Activated T-helper 1 cell treated with anti-CD3 and anti-CD28 coated beads, Interleukin-12 subunit alpha, Interleukin-12 subunit beta, Interleukin-2, Interleukin-4 antibody, amounts not matched to agents 30 ng/mL and 10 ng/mL and 1 ng/mL, durations not matched to agents 14 hours and 24 hours and 36 hours (primary cell): ENCODE measurements around the gene OPA3. TPM values are rescaled to one million over a fixed set of nuclear protein-coding genes. Genes with fewer than 3 reads are reported as not detected.
"Not testable (repeated sequence)": the region's sequence is repeated elsewhere in the genome, so short reads cannot be mapped to it uniquely, and the experiment has no call there.

Experiments used
- DNase-seq: peaks from one replicate; pipeline ENCODE4 v3.0.0; 2021; ENCODE audit warnings: low spot score
- H3K27ac Mint-ChIP-seq: one replicate; pipeline ENCODE4 v1.8.0; 2021; ENCODE audit warnings: mild to moderate bottlenecking, mixed read lengths
- H3K27me3 Mint-ChIP-seq: one replicate; pipeline ENCODE4 v1.8.0; 2022; ENCODE audit warnings: mild to moderate bottlenecking, moderate library complexity, mixed read lengths; ENCODE audit not compliant: insufficient read depth
- H3K36me3 Mint-ChIP-seq: one replicate; pipeline ENCODE4 v1.8.0; 2021; ENCODE audit warnings: low read depth, mixed read lengths
- H3K4me1 Mint-ChIP-seq: one replicate; pipeline ENCODE4 v1.8.0; 2021; ENCODE audit warnings: low read depth, mixed read lengths
- H3K4me3 Mint-ChIP-seq: one replicate; pipeline ENCODE4 v1.8.0; 2021; ENCODE audit warnings: mild to moderate bottlenecking, moderate library complexity, mixed read lengths
- H3K9me3 Mint-ChIP-seq: one replicate; pipeline ENCODE4 v1.8.0; 2021; ENCODE audit warnings: mixed read lengths
- intact Hi-C: fragments of 100-400 bp; cut with micrococcal nuclease; formaldehyde crosslinking; loops from one replicate; pipeline ENCODE4 v1.15.1; 2024
- total RNA-seq: library from RNA; stranded (reverse); gene quantifications from 2 replicates; pipeline ENCODE4 v1.2.3, GENCODE V29; 2022

Gene OPA3
- total RNA-seq, 1 donor from 2014 or later = 12.1 TPM

- H3K4me1 Mint-ChIP-seq = peaks cover 10% of the 10 kb centered on the region
- H3K27ac Mint-ChIP-seq = no peak overlapping the region
- no peak for DNase-seq
- peaks cover 39% of the 10 kb centered on the region for H3K36me3 Mint-ChIP-seq
- H3K4me3 Mint-ChIP-seq = no peak overlapping the region
- no peaks in the 10 kb centered on the region for H3K9me3 Mint-ChIP-seq
- intact Hi-C loops = loop anchor here (2.0 kb wide), 1 partner anchor 171 kb away; the partner anchor contains the start of gene QPCTL
- no peaks in the 10 kb centered on the region for H3K27me3 Mint-ChIP-seq
Observed at GRCh38 chr19:45522010-45522941, 62.3 kb downstream of the OPA3 start.

- Mint-ChIP-seq H3K36me3 (peaks cover 29% of the 10 kb centered on the region), H3K4me1 (peaks cover 30% of the 10 kb centered on the region), H3K27ac (no peak overlapping the region), H3K4me3 (no peak overlapping the region), H3K27me3 (no peaks in the 10 kb centered on the region), H3K9me3 (no peaks in the 10 kb centered on the region)
- intact Hi-C loops = no loop called here
- no peak for DNase-seq
Observed at GRCh38 chr19:45518469-45518826, 66.2 kb downstream of the OPA3 start.

- intact Hi-C loops = no loop called here
- no peaks in the 10 kb centered on the region for H3K27me3 Mint-ChIP-seq
- peaks cover 29% of the 10 kb centered on the region for H3K36me3 Mint-ChIP-seq
- no peak for DNase-seq
- peak overlapping the region; percentile 27 for H3K27ac Mint-ChIP-seq
- peaks cover 30% of the 10 kb centered on the region for H3K4me1 Mint-ChIP-seq
- H3K4me3 Mint-ChIP-seq = no peak overlapping the region
- H3K9me3 Mint-ChIP-seq = no peaks in the 10 kb centered on the region
Observed at GRCh38 chr19:45517641-45518468, 66.7 kb downstream of the OPA3 start.

GRCh38 chr19:45517238-45517637, 67.4 kb downstream of the OPA3 start:
- no peaks in the 10 kb centered on the region for H3K9me3 Mint-ChIP-seq
- H3K4me3 Mint-ChIP-seq = no peak overlapping the region
- H3K27me3 Mint-ChIP-seq = no peaks in the 10 kb centered on the region
- no peak for DNase-seq
- intact Hi-C loops = no loop called here
- peak overlapping the region; percentile 27 for H3K27ac Mint-ChIP-seq
- peaks cover 32% of the 10 kb centered on the region for H3K4me1 Mint-ChIP-seq
- H3K36me3 Mint-ChIP-seq = peaks cover 30% of the 10 kb centered on the region

GRCh38 chr19:45515807-45516401, 68.7 kb downstream of the OPA3 start:
- H3K4me3 Mint-ChIP-seq = peak overlapping the region; percentile 28
- no peaks in the 10 kb centered on the region for H3K27me3 Mint-ChIP-seq
- no peaks in the 10 kb centered on the region for H3K9me3 Mint-ChIP-seq
- DNase-seq = no peak
- intact Hi-C loops = no loop called here
- peak overlapping the region; percentile 77 for H3K27ac Mint-ChIP-seq
- peaks cover 35% of the 10 kb centered on the region for H3K36me3 Mint-ChIP-seq
- peaks cover 41% of the 10 kb centered on the region for H3K4me1 Mint-ChIP-seq

GRCh38 chr19:45515081-45515624, 69.4 kb downstream of the OPA3 start:
- Mint-ChIP-seq H3K27me3 (no peaks in the 10 kb centered on the region), H3K4me3 (peak overlapping the region; percentile 28), H3K27ac (peak overlapping the region; percentile 71), H3K9me3 (no peaks in the 10 kb centered on the region), H3K4me1 (peaks cover 45% of the 10 kb centered on the region), H3K36me3 (peaks cover 34% of the 10 kb centered on the region)
- DNase-seq = no peak
- intact Hi-C loops = no loop called here

GRCh38 chr19:45514376-45515051, 70.1 kb downstream of the OPA3 start:
- Mint-ChIP-seq H3K4me3 (peak overlapping the region; percentile 67), H3K27ac (peak overlapping the region; percentile 88), H3K4me1 (peaks cover 51% of the 10 kb centered on the region), H3K36me3 (peaks cover 35% of the 10 kb centered on the region), H3K27me3 (no peaks in the 10 kb centered on the region), H3K9me3 (no peaks in the 10 kb centered on the region)
- intact Hi-C loops = no loop called here
- no peak for DNase-seq

- Mint-ChIP-seq H3K36me3 (peaks cover 33% of the 10 kb centered on the region), H3K4me1 (peaks cover 52% of the 10 kb centered on the region), H3K27ac (peak overlapping the region; percentile 63), H3K27me3 (no peaks in the 10 kb centered on the region), H3K4me3 (peak overlapping the region; percentile 65), H3K9me3 (no peaks in the 10 kb centered on the region)
- intact Hi-C loops = no loop called here
- DNase-seq = no peak
Observed at GRCh38 chr19:45512881-45513483, 71.6 kb downstream of the OPA3 start.

GRCh38 chr19:45511074-45511473, 73.5 kb downstream of the OPA3 start:
- no peaks in the 10 kb centered on the region for H3K9me3 Mint-ChIP-seq
- DNase-seq = no peak
- H3K27me3 Mint-ChIP-seq = no peaks in the 10 kb centered on the region
- intact Hi-C loops = no loop called here
- peak overlapping the region; percentile 97 for H3K4me3 Mint-ChIP-seq
- H3K4me1 Mint-ChIP-seq = peaks cover 54% of the 10 kb centered on the region
- H3K36me3 Mint-ChIP-seq = peaks cover 27% of the 10 kb centered on the region
- H3K27ac Mint-ChIP-seq = peak overlapping the region; percentile 65

GRCh38 chr19:45510352-45510751, 74.2 kb downstream of the OPA3 start:
- DNase-seq, intact Hi-C loops, H3K27me3 Mint-ChIP-seq, H3K9me3 Mint-ChIP-seq: not testable (repeated sequence)
- H3K36me3 Mint-ChIP-seq = peaks cover 23% of the 10 kb centered on the region
- peaks cover 47% of the 10 kb centered on the region for H3K4me1 Mint-ChIP-seq
- peak overlapping the region; percentile 97 for H3K4me3 Mint-ChIP-seq
- H3K27ac Mint-ChIP-seq = peak overlapping the region; percentile 34

GRCh38 chr19:45509692-45510015, 74.9 kb downstream of the OPA3 start:
- H3K27ac Mint-ChIP-seq = peak overlapping the region; percentile 96
- peaks cover 40% of the 10 kb centered on the region for H3K4me1 Mint-ChIP-seq
- no peak for DNase-seq
- peak overlapping the region; percentile 97 for H3K4me3 Mint-ChIP-seq
- H3K9me3 Mint-ChIP-seq = no peaks in the 10 kb centered on the region
- no peaks in the 10 kb centered on the region for H3K27me3 Mint-ChIP-seq
- H3K36me3 Mint-ChIP-seq = peaks cover 23% of the 10 kb centered on the region
- intact Hi-C loops = loop anchor here (5.0 kb wide), 1 partner anchor 332 kb away; the partner anchor contains the start of genes BLOC1S3 and TRAPPC6A
